Cardiac muscle cell (in vitro differentiated cells and primary cell): ENCODE data around the gene PPFIA2. TPM values are rescaled to one million over a fixed set of nuclear protein-coding genes. Genes with fewer than 3 reads are reported as not detected.
A peak's percentile ranks its signal among the peaks of the same experiment; 100 is the strongest.

Source experiments
- DNase-seq, 2 donors: peaks; one replicate each; pipeline versions ENCODE4 v3.0.0 to v3.0.0-alpha.2; 2010 to 2017; ENCODE audit warnings: low read depth in 1 of 2, low spot score in 1 of 2
- H3K27ac ChIP-seq: fragments of 200-600 bp; sonication (generic); 2 replicates; pipeline ENCODE4 v1.5.1; 2016
- H3K27me3 ChIP-seq: fragments of 200-600 bp; sonication (generic); 2 replicates; pipeline ENCODE4 v1.6.0; 2016; ENCODE audit warnings: control low read depth
- H3K36me3 ChIP-seq: fragments of 200-600 bp; sonication (generic); 2 replicates; pipeline ENCODE4 v1.5.1; 2016; ENCODE audit warnings: control low read depth
- H3K4me1 ChIP-seq: fragments of 200-600 bp; sonication (generic); 2 replicates; pipeline ENCODE4 v1.8.1; 2017; ENCODE audit warnings: low read depth, mild to moderate bottlenecking, mixed run types
- H3K4me3 ChIP-seq: fragments of 200-600 bp; sonication (generic); 2 replicates; pipeline ENCODE4 v1.5.1; 2016; ENCODE audit warnings: mild to moderate bottlenecking
- H3K9me3 ChIP-seq: fragments of 200-600 bp; sonication (generic); 2 replicates; pipeline ENCODE4 v1.5.1; 2017; ENCODE audit warnings: low read depth, mild to moderate bottlenecking, control low read depth
- CTCF ChIP-seq: IDR thresholded peaks from 2 replicates; pipeline ENCODE4 v1.5.1; 2012; ENCODE audit warnings: low read depth, mild to moderate bottlenecking, low read length
- polyA plus RNA-seq: library from polyadenylated mRNA; unstranded; fragments of >200 nt; fragmentation: Nextera tagmentation; extraction: Ambion mirVana; gene quantifications from 2 replicates; pipeline ENCODE4 v1.2.1, GENCODE V29; 2016
- total RNA-seq: library from RNA; depleted of rRNA; stranded (reverse); fragments of >200 nt; gene quantifications from 2 replicates; pipeline ENCODE4 v1.2.3, GENCODE V29; 2016

The PPFIA2 gene
- total and polyA plus RNA-seq, 2 experiments from 2014 or later, result 17.1 to 53.5 TPM

- H3K4me3 ChIP-seq, result no peak overlapping the region
- DNase-seq, result no peak
- no peaks in the 10 kb centered on the region for H3K9me3 ChIP-seq
- no peaks in the 10 kb centered on the region for H3K36me3 ChIP-seq
- H3K27me3 ChIP-seq, result no peaks in the 10 kb centered on the region
- H3K27ac ChIP-seq, result no peak overlapping the region
- H3K4me1 ChIP-seq, result peaks cover 38% of the 10 kb centered on the region
- TF ChIP-seq CTCF, result no peak
These were observed 186.7 kb downstream of the PPFIA2 start for GRCh38 chr12:81572411-81572810.

DNA sequence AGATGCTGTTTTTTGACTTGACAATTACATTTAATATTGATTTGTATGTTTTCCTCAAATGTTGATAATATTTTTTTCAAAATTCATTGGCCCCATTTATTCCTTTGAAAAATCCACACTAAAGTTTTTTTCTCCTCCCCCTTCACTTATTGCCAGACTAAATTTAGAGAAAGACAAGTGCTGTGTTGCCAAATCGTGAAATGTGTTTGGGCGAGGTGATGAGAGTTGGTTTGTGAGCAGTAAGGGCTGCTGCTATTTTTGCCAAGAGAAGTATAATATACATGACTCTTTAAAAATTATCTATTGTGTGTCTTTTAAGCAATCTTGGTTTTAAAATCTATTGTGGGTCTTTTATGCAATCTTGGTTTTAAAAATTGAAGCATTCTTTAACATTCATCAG, 188.9 kb downstream of the PPFIA2 start:
- no peak for TF ChIP-seq CTCF
- DNase-seq, result peak in 1 of 2 donors; percentile 29
- no peaks in the 10 kb centered on the region for H3K36me3 ChIP-seq
- no peaks in the 10 kb centered on the region for H3K9me3 ChIP-seq
- no peak overlapping the region for H3K4me3 ChIP-seq
- H3K27me3 ChIP-seq, result no peaks in the 10 kb centered on the region
- peaks cover 40% of the 10 kb centered on the region for H3K4me1 ChIP-seq
- H3K27ac ChIP-seq, result no peak overlapping the region

DNA sequence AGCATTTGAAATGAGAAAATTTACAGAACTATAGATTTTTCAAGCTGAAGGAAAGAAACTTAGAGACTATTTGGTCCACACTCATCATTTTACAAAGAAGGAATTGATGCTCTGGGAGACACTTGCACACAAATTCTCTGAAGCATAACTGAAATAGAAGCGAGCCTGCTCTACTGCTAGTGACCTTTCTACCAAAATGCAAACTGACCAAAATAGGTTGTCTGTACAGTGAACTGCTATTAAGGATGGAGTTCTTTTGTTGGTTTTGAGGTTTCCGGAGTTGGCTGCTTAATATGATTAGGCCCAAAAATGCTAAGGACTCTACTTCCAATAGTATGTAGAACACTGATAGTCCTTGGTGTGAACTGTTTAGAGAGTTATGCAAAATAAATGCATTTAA, 194.9 kb downstream of the PPFIA2 start:
- H3K36me3 ChIP-seq, result no peaks in the 10 kb centered on the region
- no peaks in the 10 kb centered on the region for H3K27me3 ChIP-seq
- H3K4me1 ChIP-seq, result peaks cover 14% of the 10 kb centered on the region
- peak overlapping the region; percentile 72 for H3K27ac ChIP-seq
- H3K9me3 ChIP-seq, result no peaks in the 10 kb centered on the region
- no peak for TF ChIP-seq CTCF
- DNase-seq, result no peak
- no peak overlapping the region for H3K4me3 ChIP-seq

DNA sequence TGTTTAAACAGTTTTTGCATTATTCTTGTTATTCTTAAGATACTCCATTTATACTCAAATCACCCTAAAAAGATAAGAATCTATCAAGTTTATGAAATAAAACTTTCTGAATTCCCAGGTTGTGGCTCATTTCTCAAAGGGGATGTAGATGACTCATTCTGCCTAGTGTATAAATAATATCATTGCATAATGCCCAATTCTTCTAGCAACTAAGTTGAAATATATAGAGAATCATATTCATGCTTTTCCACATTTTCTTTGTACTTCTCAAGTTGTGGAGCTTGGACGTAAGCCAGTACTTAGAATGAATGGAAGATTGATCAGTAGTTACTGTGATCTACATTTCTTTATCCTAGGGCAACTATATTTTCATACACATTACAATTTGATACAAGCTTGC, 201.1 kb downstream of the PPFIA2 start:
- Histone ChIP-seq H3K4me1 (no peaks in the 10 kb centered on the region), H3K4me3 (no peak overlapping the region), H3K9me3 (no peaks in the 10 kb centered on the region), H3K27ac (no peak overlapping the region), H3K27me3 (no peaks in the 10 kb centered on the region), H3K36me3 (no peaks in the 10 kb centered on the region)
- DNase-seq, result peak in 1 of 2 donors; percentile 30
- no peak for TF ChIP-seq CTCF

DNA sequence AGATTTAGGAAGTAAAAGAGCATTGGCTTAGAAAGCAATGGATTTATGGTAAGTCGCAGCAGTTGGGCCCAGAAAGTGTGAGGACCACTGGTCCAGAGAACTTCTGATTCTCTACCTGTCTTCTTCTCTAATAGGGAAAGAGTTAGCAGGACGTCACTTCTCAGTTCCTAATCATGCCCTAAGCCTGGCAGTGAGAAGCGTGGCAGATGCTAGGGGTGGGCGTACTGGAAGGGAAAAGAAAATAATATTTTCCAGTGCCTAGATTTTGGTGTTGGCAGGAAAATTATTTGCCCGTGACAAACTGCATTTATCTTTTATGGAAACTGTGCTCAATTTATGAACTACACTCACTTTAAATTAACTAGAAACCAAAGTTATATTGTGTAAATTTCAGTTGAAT, 212.3 kb downstream of the PPFIA2 start:
- no peaks in the 10 kb centered on the region for H3K9me3 ChIP-seq
- H3K27ac ChIP-seq, result no peak overlapping the region
- no peak overlapping the region for H3K4me3 ChIP-seq
- H3K36me3 ChIP-seq, result no peaks in the 10 kb centered on the region
- no peak for DNase-seq
- no peak for TF ChIP-seq CTCF
- H3K4me1 ChIP-seq, result no peaks in the 10 kb centered on the region
- no peaks in the 10 kb centered on the region for H3K27me3 ChIP-seq

- H3K4me1 ChIP-seq, result no peaks in the 10 kb centered on the region
- DNase-seq, result no peak
- H3K9me3 ChIP-seq, result no peaks in the 10 kb centered on the region
- H3K36me3 ChIP-seq, result no peaks in the 10 kb centered on the region
- TF ChIP-seq CTCF, result no peak
- H3K27ac ChIP-seq, result no peak overlapping the region
- H3K4me3 ChIP-seq, result no peak overlapping the region
- no peaks in the 10 kb centered on the region for H3K27me3 ChIP-seq
These were observed 215.5 kb downstream of the PPFIA2 start for GRCh38 chr12:81543621-81544139.
